GM12878 (cell line): Measurements from ENCODE around the gene REM2. TPM values are rescaled to one million over a fixed set of nuclear protein-coding genes. Genes with fewer than 3 reads are reported as not detected.

Source experiments
- CBX3 ChIP-seq: fragments of 200-600 bp; sonication (generic); IDR thresholded peaks from 2 replicates; pipeline ENCODE4 v1.6.1; 2016; ENCODE audit warnings: low read depth, borderline replicate concordance
- DPF2 ChIP-seq: fragments of 450-650 bp; IDR thresholded peaks from 2 replicates; pipeline ENCODE4 v1.6.1; 2017; ENCODE audit warnings: mild to moderate bottlenecking
- FOS ChIP-seq: IDR thresholded peaks from 3 replicates; pipeline ENCODE4 v1.6.1; 2011; ENCODE audit warnings: borderline replicate concordance; ENCODE audit not compliant: insufficient read length; ENCODE audit errors: extremely low read depth
- GABPA ChIP-seq: IDR thresholded peaks from 2 replicates; pipeline ENCODE4 v1.6.1; 2014; ENCODE audit warnings: antibody characterized with exemption, low read depth, mild to moderate bottlenecking, inconsistent platforms
- HCFC1 ChIP-seq: fragments of 150-350 bp; IDR thresholded peaks from 2 replicates; pipeline ENCODE4 v1.6.1; 2014; ENCODE audit warnings: low read length
- KAT2A ChIP-seq: conservative IDR thresholded peaks from 2 replicates; pipeline ENCODE4 v1.6.1; 2011; ENCODE audit warnings: low read depth, low read length; ENCODE audit not compliant: control insufficient read depth
- KLF5 ChIP-seq: fragments of 450-650 bp; IDR thresholded peaks from 2 replicates; pipeline ENCODE4 v1.6.1; 2014; ENCODE audit warnings: mild to moderate bottlenecking; ENCODE audit not compliant: partially characterized antibody
- MEF2B ChIP-seq: fragments of 450-650 bp; IDR thresholded peaks from 2 replicates; pipeline ENCODE4 v1.6.1; 2018; ENCODE audit warnings: mild to moderate bottlenecking, moderate library complexity; ENCODE audit not compliant: partially characterized antibody, poor library complexity, severe bottlenecking
- MXI1 ChIP-seq: fragments of 150-350 bp; IDR thresholded peaks from 2 replicates; pipeline ENCODE4 v1.6.1; 2011; ENCODE audit warnings: low read depth, mild to moderate bottlenecking, inconsistent platforms, low read length, improper control_type of control experiment
- NRF1 ChIP-seq: conservative IDR thresholded peaks from 2 replicates; pipeline ENCODE4 v1.6.1; 2011; ENCODE audit warnings: mild to moderate bottlenecking, low read depth, low read length, improper control_type of control experiment
- POLR2AphosphoS2 ChIP-seq: IDR thresholded peaks from 2 replicates; pipeline ENCODE4 v1.6.1; 2011; ENCODE audit warnings: low read depth, mild to moderate bottlenecking, low read length, improper control_type of control experiment, moderate library complexity
- RBBP5 ChIP-seq: fragments of 200-600 bp; sonication (generic); conservative IDR thresholded peaks from 2 replicates; pipeline ENCODE4 v1.6.1; 2016
- RELA ChIP-seq: fragments of 450-650 bp; IDR thresholded peaks from 2 replicates; pipeline ENCODE4 v1.8.0; 2014; ENCODE audit warnings: borderline replicate concordance; ENCODE audit not compliant: partially characterized antibody
- SIN3A ChIP-seq: IDR thresholded peaks from 2 replicates; pipeline ENCODE4 v1.6.1; 2012; ENCODE audit warnings: low read depth, low read length, improper control_type of control experiment
- SMC3 ChIP-seq: IDR thresholded peaks from 2 replicates; pipeline ENCODE4 v1.6.1; 2011; ENCODE audit warnings: low read length, improper control_type of control experiment, borderline replicate concordance
- SRF ChIP-seq, 2 experiments: IDR thresholded peaks; 2 replicates each; pipeline ENCODE4 v1.6.1; 2011; ENCODE audit warnings: low read depth in 2 of 2, low read length in 2 of 2, mild to moderate bottlenecking in 1 of 2, moderate library complexity in 1 of 2
- WRNIP1 ChIP-seq: IDR thresholded peaks from 2 replicates; pipeline ENCODE4 v1.6.1; 2011; ENCODE audit warnings: low read depth, low read length, improper control_type of control experiment, borderline replicate concordance
- polyA plus RNA-seq, 11 experiments: library from polyadenylated mRNA; depleted of rRNA in 4 of 11; unstranded in 6 of 11; stranded (reverse) in 5 of 11; fragments of >200 nt; fragmentation: Nextera tagmentation in 4 of 11; fragmentation: Illumina TruSeq in 1 of 11; extraction: Ambion mirVana in 4 of 11; extraction: Trizol in 1 of 11; gene quantifications; 1 replicate in 1 of 11; 2 replicates in 10 of 11; pipeline versions ENCODE4 v1.2.1 to v1.2.3, GENCODE V29; 2011 to 2016; ENCODE audit warnings: inconsistent platforms in 2 of 11, missing spikeins in 2 of 11, low read depth in 1 of 11
- total RNA-seq, 4 experiments: library from RNA; depleted of rRNA in 3 of 4; stranded (reverse); fragments of >200 nt in 3 of 4; fragmentation: Illumina TruSeq in 1 of 4; extraction: Trizol in 1 of 4; gene quantifications; 2 replicates each; pipeline versions ENCODE4 v1.2.1 to v1.2.3, GENCODE V29; 2013 to 2021
- TF ChIP-seq, protein P1 (sequence below): fragments of 450-650 bp; conservative IDR thresholded peaks from 2 replicates; pipeline ENCODE4 v1.6.1; 2017; ENCODE audit warnings: mild to moderate bottlenecking, moderate library complexity
- TF ChIP-seq, protein P2 (sequence below): IDR thresholded peaks from 2 replicates; pipeline ENCODE4 v1.6.1; 2011; ENCODE audit warnings: low read depth, mild to moderate bottlenecking, low read length, moderate library complexity, borderline replicate concordance; ENCODE audit errors: extremely low read depth
- TF ChIP-seq, protein P3 (sequence below): fragments of 450-650 bp; IDR thresholded peaks from 2 replicates; pipeline ENCODE4 v1.6.1; 2014; ENCODE audit warnings: mild to moderate bottlenecking
- TF ChIP-seq, protein P4 (sequence below): fragments of 450-650 bp; formaldehyde crosslinking; IDR thresholded peaks from 2 replicates; pipeline ENCODE4 v1.4.0; 2022; ENCODE audit warnings: mild to moderate bottlenecking, moderate library complexity
- TF ChIP-seq, protein P5 (sequence below): fragments of 150-350 bp; IDR thresholded peaks from 2 replicates; pipeline ENCODE4 v1.6.1; 2014; ENCODE audit warnings: mild to moderate bottlenecking, low read depth, low read length

The REM2 gene
- total and polyA plus RNA-seq, 10 of the 15 experiments (the other 5 are each of a cell fraction or from before 2014, with no cell fraction given) = 0.27 to 1.5 (median 0.83) TPM

DNA sequence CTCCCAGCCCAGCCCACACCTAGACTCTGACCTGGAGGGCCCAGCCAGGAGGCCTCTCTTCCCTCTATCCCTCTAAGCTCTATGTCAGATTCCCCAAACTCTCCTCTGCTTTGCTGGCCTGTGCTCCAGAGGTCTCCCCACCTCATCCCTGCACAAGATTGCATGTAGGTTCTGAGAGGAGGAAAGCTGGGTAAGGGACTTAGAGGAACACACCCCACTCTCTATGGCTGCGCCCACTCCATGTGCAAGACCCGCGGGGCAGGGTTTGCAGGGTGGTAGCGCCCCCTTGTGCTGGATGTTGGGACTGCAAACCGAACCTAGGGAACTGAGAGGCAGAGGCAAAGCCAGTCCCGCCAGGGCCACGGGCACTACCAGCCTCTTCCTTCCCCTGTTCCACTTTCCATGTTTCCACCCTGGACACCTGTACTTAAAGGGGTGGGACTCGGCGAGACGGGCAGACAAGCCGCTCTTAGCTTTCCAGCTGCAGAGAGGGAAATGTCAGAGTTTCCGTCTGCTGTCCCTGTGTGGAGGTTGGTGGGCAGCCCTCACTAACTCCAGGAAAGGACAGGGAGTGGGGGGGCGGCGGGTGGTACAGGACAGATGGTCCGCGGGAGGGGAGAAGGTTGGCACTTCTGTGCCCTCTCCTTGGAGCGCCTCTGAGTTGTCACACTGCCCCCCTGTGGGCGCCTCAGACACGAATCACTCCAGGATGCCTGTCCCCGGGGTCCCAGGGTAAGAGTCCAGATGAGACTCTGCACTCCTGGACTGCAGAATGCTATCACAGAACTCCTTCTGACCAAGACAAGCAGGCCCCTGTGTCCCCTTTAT lies 29.9 kb upstream of the REM2 start (continued):
- TF ChIP-seq, protein P1, sequence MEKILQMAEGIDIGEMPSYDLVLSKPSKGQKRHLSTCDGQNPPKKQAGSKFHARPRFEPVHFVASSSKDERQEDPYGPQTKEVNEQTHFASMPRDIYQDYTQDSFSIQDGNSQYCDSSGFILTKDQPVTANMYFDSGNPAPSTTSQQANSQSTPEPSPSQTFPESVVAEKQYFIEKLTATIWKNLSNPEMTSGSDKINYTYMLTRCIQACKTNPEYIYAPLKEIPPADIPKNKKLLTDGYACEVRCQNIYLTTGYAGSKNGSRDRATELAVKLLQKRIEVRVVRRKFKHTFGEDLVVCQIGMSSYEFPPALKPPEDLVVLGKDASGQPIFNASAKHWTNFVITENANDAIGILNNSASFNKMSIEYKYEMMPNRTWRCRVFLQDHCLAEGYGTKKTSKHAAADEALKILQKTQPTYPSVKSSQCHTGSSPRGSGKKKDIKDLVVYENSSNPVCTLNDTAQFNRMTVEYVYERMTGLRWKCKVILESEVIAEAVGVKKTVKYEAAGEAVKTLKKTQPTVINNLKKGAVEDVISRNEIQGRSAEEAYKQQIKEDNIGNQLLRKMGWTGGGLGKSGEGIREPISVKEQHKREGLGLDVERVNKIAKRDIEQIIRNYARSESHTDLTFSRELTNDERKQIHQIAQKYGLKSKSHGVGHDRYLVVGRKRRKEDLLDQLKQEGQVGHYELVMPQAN = no peak; the same call in 1 of the 2 replicates
- peak; percentile 78; the same call in 1 of the 2 replicates for TF ChIP-seq DPF2
- TF ChIP-seq SIN3A = peak; percentile 42; the same call in 1 of the 2 replicates
- TF ChIP-seq, protein P2, sequence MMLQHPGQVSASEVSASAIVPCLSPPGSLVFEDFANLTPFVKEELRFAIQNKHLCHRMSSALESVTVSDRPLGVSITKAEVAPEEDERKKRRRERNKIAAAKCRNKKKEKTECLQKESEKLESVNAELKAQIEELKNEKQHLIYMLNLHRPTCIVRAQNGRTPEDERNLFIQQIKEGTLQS = no peak
- TF ChIP-seq, protein P3, sequence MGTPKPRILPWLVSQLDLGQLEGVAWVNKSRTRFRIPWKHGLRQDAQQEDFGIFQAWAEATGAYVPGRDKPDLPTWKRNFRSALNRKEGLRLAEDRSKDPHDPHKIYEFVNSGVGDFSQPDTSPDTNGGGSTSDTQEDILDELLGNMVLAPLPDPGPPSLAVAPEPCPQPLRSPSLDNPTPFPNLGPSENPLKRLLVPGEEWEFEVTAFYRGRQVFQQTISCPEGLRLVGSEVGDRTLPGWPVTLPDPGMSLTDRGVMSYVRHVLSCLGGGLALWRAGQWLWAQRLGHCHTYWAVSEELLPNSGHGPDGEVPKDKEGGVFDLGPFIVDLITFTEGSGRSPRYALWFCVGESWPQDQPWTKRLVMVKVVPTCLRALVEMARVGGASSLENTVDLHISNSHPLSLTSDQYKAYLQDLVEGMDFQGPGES = no peak
- TF ChIP-seq, protein P4, sequence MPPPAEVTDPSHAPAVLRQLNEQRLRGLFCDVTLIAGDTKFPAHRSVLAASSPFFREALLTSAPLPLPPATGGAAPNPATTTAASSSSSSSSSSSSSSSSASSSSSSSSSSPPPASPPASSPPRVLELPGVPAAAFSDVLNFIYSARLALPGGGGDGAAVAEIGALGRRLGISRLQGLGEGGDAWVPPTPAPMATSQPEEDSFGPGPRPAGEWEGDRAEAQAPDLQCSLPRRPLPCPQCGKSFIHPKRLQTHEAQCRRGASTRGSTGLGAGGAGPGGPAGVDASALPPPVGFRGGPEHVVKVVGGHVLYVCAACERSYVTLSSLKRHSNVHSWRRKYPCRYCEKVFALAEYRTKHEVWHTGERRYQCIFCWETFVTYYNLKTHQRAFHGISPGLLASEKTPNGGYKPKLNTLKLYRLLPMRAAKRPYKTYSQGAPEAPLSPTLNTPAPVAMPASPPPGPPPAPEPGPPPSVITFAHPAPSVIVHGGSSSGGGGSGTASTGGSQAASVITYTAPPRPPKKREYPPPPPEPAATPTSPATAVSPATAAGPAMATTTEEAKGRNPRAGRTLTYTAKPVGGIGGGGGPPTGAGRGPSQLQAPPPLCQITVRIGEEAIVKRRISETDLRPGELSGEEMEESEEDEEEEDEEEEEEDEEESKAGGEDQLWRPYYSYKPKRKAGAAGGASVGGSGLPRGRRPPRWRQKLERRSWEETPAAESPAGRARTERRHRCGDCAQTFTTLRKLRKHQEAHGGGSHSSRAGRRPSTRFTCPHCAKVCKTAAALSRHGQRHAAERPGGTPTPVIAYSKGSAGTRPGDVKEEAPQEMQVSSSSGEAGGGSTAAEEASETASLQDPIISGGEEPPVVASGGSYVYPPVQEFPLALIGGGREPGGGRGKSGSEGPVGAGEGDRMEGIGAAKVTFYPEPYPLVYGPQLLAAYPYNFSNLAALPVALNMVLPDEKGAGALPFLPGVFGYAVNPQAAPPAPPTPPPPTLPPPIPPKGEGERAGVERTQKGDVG (CRISPR knock-in tag) = no peak
- no peak for TF ChIP-seq WRNIP1
- TF ChIP-seq MEF2B = no peak
- peak; percentile 98 for TF ChIP-seq SMC3
- TF ChIP-seq POLR2AphosphoS2 = no peak
- no peak for TF ChIP-seq NRF1
- no peak for TF ChIP-seq HCFC1
- TF ChIP-seq, protein P5, sequence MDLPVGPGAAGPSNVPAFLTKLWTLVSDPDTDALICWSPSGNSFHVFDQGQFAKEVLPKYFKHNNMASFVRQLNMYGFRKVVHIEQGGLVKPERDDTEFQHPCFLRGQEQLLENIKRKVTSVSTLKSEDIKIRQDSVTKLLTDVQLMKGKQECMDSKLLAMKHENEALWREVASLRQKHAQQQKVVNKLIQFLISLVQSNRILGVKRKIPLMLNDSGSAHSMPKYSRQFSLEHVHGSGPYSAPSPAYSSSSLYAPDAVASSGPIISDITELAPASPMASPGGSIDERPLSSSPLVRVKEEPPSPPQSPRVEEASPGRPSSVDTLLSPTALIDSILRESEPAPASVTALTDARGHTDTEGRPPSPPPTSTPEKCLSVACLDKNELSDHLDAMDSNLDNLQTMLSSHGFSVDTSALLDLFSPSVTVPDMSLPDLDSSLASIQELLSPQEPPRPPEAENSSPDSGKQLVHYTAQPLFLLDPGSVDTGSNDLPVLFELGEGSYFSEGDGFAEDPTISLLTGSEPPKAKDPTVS = no peak
- peak; percentile 65; the same call in 1 of the 2 replicates for TF ChIP-seq MXI1
- peak; percentile 17 for TF ChIP-seq KLF5
- no peak for TF ChIP-seq GABPA
- TF ChIP-seq CBX3 = no peak
- TF ChIP-seq RELA = peak; percentile 37
- TF ChIP-seq SRF (IDR thresholded peaks at IDR 0.05; ENCODE audit: low read depth in 2 of 2, low read length in 2 of 2) = no peak
- no peak for TF ChIP-seq RBBP5
- TF ChIP-seq KAT2A = no peak
- TF ChIP-seq FOS = no peak
